ENCODE data around the gene DERA. TPM values are rescaled to one million over a fixed set of nuclear protein-coding genes. Genes with fewer than 3 reads are reported as not detected.

The DERA gene
- polyA plus RNA-seq, 1 donor (not counting 4 experiments of a cell fraction or from before 2014, with no cell fraction given): 34.2 TPM

DNA sequence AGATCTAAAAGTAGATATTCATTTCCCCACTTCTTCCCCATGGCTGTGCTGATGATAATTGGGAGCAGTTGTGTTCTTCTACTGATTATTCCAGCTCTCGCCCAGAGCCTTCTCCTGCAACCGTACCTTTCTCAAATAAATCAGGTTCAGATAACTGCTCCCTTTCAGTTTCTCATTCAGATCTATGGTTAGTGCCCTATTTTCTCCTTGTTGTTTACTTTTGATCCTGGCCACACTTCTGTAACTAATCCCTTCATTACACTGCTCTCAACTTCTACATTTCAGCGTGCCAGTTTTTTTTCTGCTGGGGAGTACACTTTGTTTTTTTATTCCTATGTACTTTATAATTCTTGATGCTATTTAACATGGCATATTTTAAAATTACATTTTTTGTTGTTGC is 31.7 kb upstream of the DERA start:
- Histone ChIP-seq H3K27me3 (ENCODE audit: control insufficient read depth, extremely low read depth, insufficient read depth, low read length) (no peaks in the 10 kb centered on the region), H3K36me3 (ENCODE audit: control insufficient read depth in 2 of 2, extremely low read depth in 1 of 2, insufficient read depth in 2 of 2, low read length in 2 of 2) (peaks cover 0 to under 1% of the 10 kb centered on the region in 2 experiments), H3K9me3 (ENCODE audit: control insufficient read depth, low read depth, low read length) (no peaks in the 10 kb centered on the region), H2AFZ (ENCODE audit: control insufficient read depth, low read length) (no peak overlapping the region), H3K79me2 (ENCODE audit: control insufficient read depth, insufficient read depth, low read length) (peaks cover 22% of the 10 kb centered on the region), H3K27ac (ENCODE audit: control insufficient read depth, insufficient read depth, low read length) (no peak overlapping the region), H3K4me3 (ENCODE audit: control insufficient read depth in 2 of 3, extremely low read depth in 1 of 3, insufficient read depth in 2 of 3, low read depth in 1 of 3, low read length in 3 of 3) (no peak overlapping the region), H4K20me1 (ENCODE audit: control insufficient read depth, extremely low read depth, insufficient read depth, low read length) (peaks cover 4% of the 10 kb centered on the region), H3K9me1 (ENCODE audit: control insufficient read depth, extremely low read depth, insufficient read depth, low read length) (no peaks in the 10 kb centered on the region), H3K4me2 (ENCODE audit: control insufficient read depth, extremely low read depth, insufficient read depth, low read depth, low read length) (no peak overlapping the region), H3K9ac (ENCODE audit: control insufficient read depth, extremely low read depth, insufficient read depth, low read length) (no peak overlapping the region), H3K4me1 (ENCODE audit: control insufficient read depth, extremely low read depth, insufficient read depth, low read length) (peaks cover 10% of the 10 kb centered on the region)
- TF ChIP-seq, protein P1, sequence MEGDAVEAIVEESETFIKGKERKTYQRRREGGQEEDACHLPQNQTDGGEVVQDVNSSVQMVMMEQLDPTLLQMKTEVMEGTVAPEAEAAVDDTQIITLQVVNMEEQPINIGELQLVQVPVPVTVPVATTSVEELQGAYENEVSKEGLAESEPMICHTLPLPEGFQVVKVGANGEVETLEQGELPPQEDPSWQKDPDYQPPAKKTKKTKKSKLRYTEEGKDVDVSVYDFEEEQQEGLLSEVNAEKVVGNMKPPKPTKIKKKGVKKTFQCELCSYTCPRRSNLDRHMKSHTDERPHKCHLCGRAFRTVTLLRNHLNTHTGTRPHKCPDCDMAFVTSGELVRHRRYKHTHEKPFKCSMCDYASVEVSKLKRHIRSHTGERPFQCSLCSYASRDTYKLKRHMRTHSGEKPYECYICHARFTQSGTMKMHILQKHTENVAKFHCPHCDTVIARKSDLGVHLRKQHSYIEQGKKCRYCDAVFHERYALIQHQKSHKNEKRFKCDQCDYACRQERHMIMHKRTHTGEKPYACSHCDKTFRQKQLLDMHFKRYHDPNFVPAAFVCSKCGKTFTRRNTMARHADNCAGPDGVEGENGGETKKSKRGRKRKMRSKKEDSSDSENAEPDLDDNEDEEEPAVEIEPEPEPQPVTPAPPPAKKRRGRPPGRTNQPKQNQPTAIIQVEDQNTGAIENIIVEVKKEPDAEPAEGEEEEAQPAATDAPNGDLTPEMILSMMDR (optimal IDR thresholded peaks at IDR 0.05 in 1 of 3, IDR thresholded peaks at IDR 0.05 in 1 of 3, conservative IDR thresholded peaks at IDR 0.05 in 1 of 3; ENCODE audit: extremely low read depth in 1 of 3, insufficient read depth in 2 of 3, low read length in 3 of 3): no peak
- TF ChIP-seq EZH2 (IDR thresholded peaks at IDR 0.05; ENCODE audit: low read length): no peak
- FAIRE-seq: no peak
- dilution Hi-C loops (cut with MboI; ENCODE audit: extremely low pct_ligation_motif_present, low sequenced_read_pairs): no loop called here
- DNase-seq (ENCODE audit: low read depth, low spot score): no peak

DNA sequence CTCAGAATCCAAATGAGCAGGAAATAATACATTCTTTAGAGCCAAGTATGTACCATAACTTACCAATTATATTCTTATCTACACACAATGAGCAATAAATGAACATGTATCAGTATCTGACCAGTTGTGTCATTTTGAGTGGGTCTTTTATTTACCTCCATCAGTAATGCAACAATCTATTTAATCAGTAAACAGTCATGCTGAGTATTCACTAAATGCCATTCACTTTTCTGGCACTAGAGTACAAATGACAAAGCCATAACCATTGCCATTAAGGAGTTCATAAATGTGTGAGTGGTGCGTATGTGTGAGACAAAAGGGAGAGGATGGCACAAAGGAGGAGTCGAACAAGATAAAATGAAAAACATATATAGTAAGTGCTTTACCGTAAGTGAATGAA is 30.4 kb upstream of the DERA start:
- Histone ChIP-seq H3K27ac (ENCODE audit: control insufficient read depth, insufficient read depth, low read length) (no peak overlapping the region), H3K4me1 (ENCODE audit: control insufficient read depth, extremely low read depth, insufficient read depth, low read length) (peaks cover 10% of the 10 kb centered on the region), H2AFZ (ENCODE audit: control insufficient read depth, low read length) (no peak overlapping the region), H3K36me3 (ENCODE audit: control insufficient read depth in 2 of 2, extremely low read depth in 1 of 2, insufficient read depth in 2 of 2, low read length in 2 of 2) (peaks cover 2 to 6% of the 10 kb centered on the region in 2 experiments), H3K9me3 (ENCODE audit: control insufficient read depth, low read depth, low read length) (no peaks in the 10 kb centered on the region), H3K4me2 (ENCODE audit: control insufficient read depth, extremely low read depth, insufficient read depth, low read depth, low read length) (no peak overlapping the region), H3K79me2 (ENCODE audit: control insufficient read depth, insufficient read depth, low read length) (peaks cover 35% of the 10 kb centered on the region), H3K4me3 (ENCODE audit: control insufficient read depth in 2 of 3, extremely low read depth in 1 of 3, insufficient read depth in 2 of 3, low read depth in 1 of 3, low read length in 3 of 3) (no peak overlapping the region), H3K27me3 (ENCODE audit: control insufficient read depth, extremely low read depth, insufficient read depth, low read length) (no peaks in the 10 kb centered on the region), H4K20me1 (ENCODE audit: control insufficient read depth, extremely low read depth, insufficient read depth, low read length) (peaks cover 4% of the 10 kb centered on the region), H3K9ac (ENCODE audit: control insufficient read depth, extremely low read depth, insufficient read depth, low read length) (no peak overlapping the region), H3K9me1 (ENCODE audit: control insufficient read depth, extremely low read depth, insufficient read depth, low read length) (no peaks in the 10 kb centered on the region)
- DNase-seq (ENCODE audit: low read depth, low spot score) (no peak), FAIRE-seq (no peak)
- no peak for TF ChIP-seq EZH2 (IDR thresholded peaks at IDR 0.05; ENCODE audit: low read length)
- TF ChIP-seq, protein P1 (optimal IDR thresholded peaks at IDR 0.05 in 1 of 3, IDR thresholded peaks at IDR 0.05 in 1 of 3, conservative IDR thresholded peaks at IDR 0.05 in 1 of 3; ENCODE audit: extremely low read depth in 1 of 3, insufficient read depth in 2 of 3, low read length in 3 of 3): no peak
- dilution Hi-C loops (cut with MboI; ENCODE audit: extremely low pct_ligation_motif_present, low sequenced_read_pairs): no loop called here

Data from keratinocyte (primary cell).